Measurements from ENCODE around the gene ARHGAP23.

- no peak for TF ChIP-seq SPI1 (IDR thresholded peaks at IDR 0.05; ENCODE audit: low read depth, low read length)
- no peak for TF ChIP-seq TAF1 (IDR thresholded peaks at IDR 0.05; ENCODE audit: low read depth, low read length)
- no peak for TF ChIP-seq POLR2A (IDR thresholded peaks at IDR 0.05; ENCODE audit: low read depth, low read length)
- no peak for TF ChIP-seq POLR2AphosphoS5 (IDR thresholded peaks at IDR 0.05; ENCODE audit: low read depth, low read length)
Measured at GRCh38 chr17:38415250-38416194, 12.7 kb upstream of the ARHGAP23 start.
